Erythroblast (primary cell): ENCODE measurements around the gene IER5L.

ENCODE experiments used
- GATA1 ChIP-seq: IDR thresholded peaks from 2 replicates; pipeline ENCODE4 v1.6.1; 2011; ENCODE audit warnings: low read depth, mild to moderate bottlenecking, control low read depth, low read length, moderate library complexity
- POLR2A ChIP-seq: IDR thresholded peaks from 2 replicates; pipeline ENCODE4 v1.6.1; 2011; ENCODE audit warnings: mild to moderate bottlenecking, low read length

DNA sequence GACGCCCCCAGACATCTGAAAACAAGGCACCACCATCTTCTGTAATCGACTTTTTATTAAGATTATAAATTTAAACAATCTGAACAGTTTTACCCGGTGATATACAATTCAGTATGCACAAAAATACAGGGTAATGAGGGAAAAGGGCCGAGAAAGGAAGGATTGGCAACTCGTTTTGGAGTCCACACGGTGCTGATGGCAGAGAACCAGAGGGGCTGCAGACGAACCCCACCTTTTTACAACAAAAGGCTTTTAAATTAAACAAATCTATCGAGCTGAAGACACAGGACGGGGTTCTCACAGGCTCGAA, 2.6 kb downstream of the IER5L start:
- TF ChIP-seq POLR2A (no peak), GATA1 (no peak)
